ENCODE results near the gene CD300LG.
"Not testable (repeated sequence)": the region's sequence is repeated elsewhere in the genome, so short reads cannot be mapped to it uniquely, and the experiment has no call there.

Gene CD300LG

GRCh38 chr17:43857141-43857540 lies 10.2 kb downstream of the CD300LG start:
- no peak for DNase-seq

GRCh38 chr17:43857957-43858600 lies 11.1 kb downstream of the CD300LG start:
- no peak for DNase-seq

- no peak for DNase-seq
Observed at GRCh38 chr17:43860077-43860725, 13.2 kb downstream of the CD300LG start.

GRCh38 chr17:43860927-43861622 lies 14.1 kb downstream of the CD300LG start:
- DNase-seq: no peak

- DNase-seq: no peak
Observed at GRCh38 chr17:43861960-43862359, 15.0 kb downstream of the CD300LG start.

GRCh38 chr17:43864161-43864984 lies 17.4 kb downstream of the CD300LG start:
- DNase-seq: no peak

GRCh38 chr17:43868226-43868994 lies 21.4 kb downstream of the CD300LG start:
- no peak for DNase-seq

- DNase-seq: not testable (repeated sequence)
Observed at GRCh38 chr17:43869031-43869430, 22.1 kb downstream of the CD300LG start.

- no peak for DNase-seq
Observed at GRCh38 chr17:43871946-43872690, 25.1 kb downstream of the CD300LG start.

- DNase-seq: no peak
Observed at GRCh38 chr17:43873091-43873490, 26.1 kb downstream of the CD300LG start.

GRCh38 chr17:43873815-43874214 lies 26.8 kb downstream of the CD300LG start:
- DNase-seq: no peak

GRCh38 chr17:43874293-43874692 lies 27.3 kb downstream of the CD300LG start:
- DNase-seq: no peak

GRCh38 chr17:43875476-43876147 lies 28.6 kb downstream of the CD300LG start:
- no peak for DNase-seq

GRCh38 chr17:43877031-43877430 lies 30.1 kb downstream of the CD300LG start:
- no peak for DNase-seq

GRCh38 chr17:43877451-43878155 lies 30.6 kb downstream of the CD300LG start:
- DNase-seq: no peak

GRCh38 chr17:43878260-43879175 lies 31.5 kb downstream of the CD300LG start:
- DNase-seq: peak; percentile 88

GRCh38 chr17:43879723-43880419 lies 32.9 kb downstream of the CD300LG start:
- no peak for DNase-seq

- peak; percentile 68 for DNase-seq
Observed at GRCh38 chr17:43880420-43880991, 33.5 kb downstream of the CD300LG start.
